SU-DHL-6 (cell line): ENCODE measurements around the gene PALLD.

Experiments used
- H2AFZ ChIP-seq: fragments of 200-600 bp; sonication (generic); 2 replicates; pipeline ENCODE4 v1.6.1; 2014; ENCODE audit warnings: low read depth, mild to moderate bottlenecking, moderate library complexity, mixed read lengths, antibody characterized with exemption, low read length; ENCODE audit not compliant: severe bottlenecking
- H3F3A ChIP-seq: fragments of 200-600 bp; shearing (Covaris generic); 2 replicates; pipeline ENCODE4 v1.6.0; 2016; ENCODE audit warnings: antibody characterized with exemption, mild to moderate bottlenecking; ENCODE audit not compliant: insufficient read depth
- H3K27ac ChIP-seq: fragments of 200-600 bp; sonication (generic); 2 replicates; pipeline ENCODE4 v1.5.1; 2016; ENCODE audit warnings: low read depth, mild to moderate bottlenecking, low read length, moderate library complexity, mixed read lengths
- H3K27me3 ChIP-seq: fragments of 200-600 bp; sonication (generic), shearing (Covaris generic); 2 replicates; pipeline ENCODE4 v1.6.0; 2014; ENCODE audit warnings: mild to moderate bottlenecking, low read length
- H3K36me3 ChIP-seq: fragments of 200-600 bp; sonication (generic); 2 replicates; pipeline ENCODE4 v1.6.1; 2014; ENCODE audit warnings: mild to moderate bottlenecking, low read length, mixed read lengths
- H3K4me2 ChIP-seq: fragments of 300-600, 200-600 bp; shearing (Covaris generic), sonication (generic); 2 replicates; pipeline ENCODE4 v1.6.0; 2014; ENCODE audit warnings: low read length, low read depth, mild to moderate bottlenecking; ENCODE audit not compliant: poor library complexity, severe bottlenecking
- H3K4me3 ChIP-seq: fragments of 200-600 bp; sonication (generic); 2 replicates; pipeline ENCODE4 v1.5.1; 2014; ENCODE audit warnings: antibody characterized with exemption, low read length, mild to moderate bottlenecking, mixed read lengths; ENCODE audit not compliant: insufficient read depth, poor library complexity, severe bottlenecking
- H3K79me2 ChIP-seq: fragments of 200-600 bp; sonication (generic); 2 replicates; pipeline ENCODE4 v1.6.1; 2014; ENCODE audit warnings: mild to moderate bottlenecking, low read length, moderate library complexity; ENCODE audit not compliant: insufficient read depth
- H3K9ac ChIP-seq: fragments of 200-600 bp; sonication (generic); 2 replicates; pipeline ENCODE4 v1.7.0; 2014; ENCODE audit warnings: mild to moderate bottlenecking, low read length
- H3K9me2 ChIP-seq: fragments of 200-600 bp; sonication (generic); replicated peaks from 2 replicates; pipeline ENCODE4 v1.6.1; 2014; ENCODE audit warnings: low read length; ENCODE audit not compliant: insufficient read depth
- H3K9me3 ChIP-seq: fragments of 200-600 bp; sonication (generic); 2 replicates; pipeline ENCODE4 v1.6.1; 2014; ENCODE audit warnings: low read length, mixed read lengths; ENCODE audit not compliant: insufficient read depth
- H4K20me1 ChIP-seq: fragments of 200-600 bp; sonication (generic); 2 replicates; pipeline ENCODE4 v1.6.1; 2014; ENCODE audit warnings: low read depth, mild to moderate bottlenecking, antibody characterized with exemption, low read length, moderate library complexity, mixed read lengths
- EZH2phosphoT487 ChIP-seq: fragments of 200-600 bp; sonication (generic), shearing (Covaris generic); conservative IDR thresholded peaks from 2 replicates; pipeline ENCODE4 v1.6.1; 2018; ENCODE audit warnings: mild to moderate bottlenecking, antibody characterized with exemption, low read length, moderate library complexity, mixed read lengths
- TF ChIP-seq, protein P1 (sequence below): fragments of 200-600 bp; sonication (generic); IDR thresholded peaks from one replicate; pipeline ENCODE4 v1.5.1; 2017; ENCODE audit warnings: antibody characterized with exemption, mild to moderate bottlenecking, low read length, moderate library complexity; ENCODE audit not compliant: insufficient read depth, poor library complexity, severe bottlenecking

Gene PALLD

DNA sequence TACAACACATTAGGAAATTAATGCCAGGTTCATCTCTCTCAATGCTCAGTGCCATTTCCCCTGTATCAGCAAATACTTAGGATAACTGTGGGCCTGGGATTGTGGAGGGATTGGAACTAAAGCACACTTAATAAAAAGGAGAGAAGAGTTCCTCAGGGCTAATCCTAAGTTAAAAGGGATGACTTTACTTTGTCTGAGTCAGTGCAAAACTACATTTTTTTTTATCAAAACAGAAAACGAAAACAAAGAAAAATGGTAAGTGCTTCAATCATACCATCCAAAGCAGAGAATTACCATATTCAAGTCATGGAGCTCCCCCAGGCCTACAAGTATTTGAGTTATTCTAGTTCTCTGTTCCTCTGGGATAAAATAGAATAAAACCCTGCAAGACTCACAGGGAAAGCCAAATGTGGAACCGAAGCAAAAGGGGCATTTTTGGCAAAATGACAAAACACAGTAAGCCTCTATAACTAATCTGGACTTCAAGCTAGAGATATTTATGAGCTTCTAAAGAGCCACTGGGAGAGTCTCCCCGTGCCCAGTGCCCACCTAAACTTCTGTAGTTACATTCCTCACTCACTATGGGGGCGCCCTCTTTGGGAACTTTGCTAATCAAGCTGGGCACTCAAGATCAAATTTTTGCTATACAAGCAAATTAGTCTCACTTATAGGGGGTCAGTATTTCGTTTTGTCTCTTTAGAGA, 53.4 kb downstream of the PALLD start:
- Histone ChIP-seq H3K4me2 (no peak overlapping the region), H3K9me3 (no peaks in the 10 kb centered on the region), H3K9me2 (no peaks in the 10 kb centered on the region), H3K79me2 (no peaks in the 10 kb centered on the region), H3K27ac (no peak overlapping the region), H3F3A (no peaks in the 10 kb centered on the region), H4K20me1 (no peaks in the 10 kb centered on the region), H3K36me3 (no peaks in the 10 kb centered on the region), H3K27me3 (no peaks in the 10 kb centered on the region), H3K4me3 (no peak overlapping the region), H2AFZ (no peak overlapping the region), H3K9ac (no peak overlapping the region)
- TF ChIP-seq, protein P1, sequence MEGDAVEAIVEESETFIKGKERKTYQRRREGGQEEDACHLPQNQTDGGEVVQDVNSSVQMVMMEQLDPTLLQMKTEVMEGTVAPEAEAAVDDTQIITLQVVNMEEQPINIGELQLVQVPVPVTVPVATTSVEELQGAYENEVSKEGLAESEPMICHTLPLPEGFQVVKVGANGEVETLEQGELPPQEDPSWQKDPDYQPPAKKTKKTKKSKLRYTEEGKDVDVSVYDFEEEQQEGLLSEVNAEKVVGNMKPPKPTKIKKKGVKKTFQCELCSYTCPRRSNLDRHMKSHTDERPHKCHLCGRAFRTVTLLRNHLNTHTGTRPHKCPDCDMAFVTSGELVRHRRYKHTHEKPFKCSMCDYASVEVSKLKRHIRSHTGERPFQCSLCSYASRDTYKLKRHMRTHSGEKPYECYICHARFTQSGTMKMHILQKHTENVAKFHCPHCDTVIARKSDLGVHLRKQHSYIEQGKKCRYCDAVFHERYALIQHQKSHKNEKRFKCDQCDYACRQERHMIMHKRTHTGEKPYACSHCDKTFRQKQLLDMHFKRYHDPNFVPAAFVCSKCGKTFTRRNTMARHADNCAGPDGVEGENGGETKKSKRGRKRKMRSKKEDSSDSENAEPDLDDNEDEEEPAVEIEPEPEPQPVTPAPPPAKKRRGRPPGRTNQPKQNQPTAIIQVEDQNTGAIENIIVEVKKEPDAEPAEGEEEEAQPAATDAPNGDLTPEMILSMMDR: no peak
- TF ChIP-seq EZH2phosphoT487: no peak

DNA sequence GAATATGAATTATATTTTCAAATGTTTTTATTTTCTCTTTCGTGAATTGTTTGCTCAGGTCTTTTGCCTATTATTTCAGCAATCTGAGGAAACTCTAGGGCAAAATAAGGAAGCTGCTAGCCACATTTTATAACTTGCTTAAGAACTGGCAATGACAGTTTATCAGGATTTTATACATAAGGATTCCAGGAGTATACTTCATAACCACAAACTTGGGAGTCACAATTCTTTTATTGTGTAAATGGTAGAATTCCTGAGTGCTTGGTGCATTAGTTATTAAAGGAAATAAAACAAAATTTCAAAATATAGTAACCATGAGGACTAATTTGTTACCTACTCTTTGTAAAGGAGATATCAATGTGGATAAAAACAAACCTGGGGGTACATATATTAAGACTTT, 54.4 kb downstream of the PALLD start:
- no peak for TF ChIP-seq EZH2phosphoT487
- TF ChIP-seq, protein P1: no peak
- Histone ChIP-seq H3K9me2 (no peaks in the 10 kb centered on the region), H3K27ac (no peak overlapping the region), H3K9me3 (no peaks in the 10 kb centered on the region), H3K4me2 (no peak overlapping the region), H3K4me3 (no peak overlapping the region), H3K27me3 (no peaks in the 10 kb centered on the region), H3K9ac (no peak overlapping the region), H3K79me2 (no peaks in the 10 kb centered on the region), H2AFZ (no peak overlapping the region), H3K36me3 (no peaks in the 10 kb centered on the region), H4K20me1 (no peaks in the 10 kb centered on the region), H3F3A (no peaks in the 10 kb centered on the region)

DNA sequence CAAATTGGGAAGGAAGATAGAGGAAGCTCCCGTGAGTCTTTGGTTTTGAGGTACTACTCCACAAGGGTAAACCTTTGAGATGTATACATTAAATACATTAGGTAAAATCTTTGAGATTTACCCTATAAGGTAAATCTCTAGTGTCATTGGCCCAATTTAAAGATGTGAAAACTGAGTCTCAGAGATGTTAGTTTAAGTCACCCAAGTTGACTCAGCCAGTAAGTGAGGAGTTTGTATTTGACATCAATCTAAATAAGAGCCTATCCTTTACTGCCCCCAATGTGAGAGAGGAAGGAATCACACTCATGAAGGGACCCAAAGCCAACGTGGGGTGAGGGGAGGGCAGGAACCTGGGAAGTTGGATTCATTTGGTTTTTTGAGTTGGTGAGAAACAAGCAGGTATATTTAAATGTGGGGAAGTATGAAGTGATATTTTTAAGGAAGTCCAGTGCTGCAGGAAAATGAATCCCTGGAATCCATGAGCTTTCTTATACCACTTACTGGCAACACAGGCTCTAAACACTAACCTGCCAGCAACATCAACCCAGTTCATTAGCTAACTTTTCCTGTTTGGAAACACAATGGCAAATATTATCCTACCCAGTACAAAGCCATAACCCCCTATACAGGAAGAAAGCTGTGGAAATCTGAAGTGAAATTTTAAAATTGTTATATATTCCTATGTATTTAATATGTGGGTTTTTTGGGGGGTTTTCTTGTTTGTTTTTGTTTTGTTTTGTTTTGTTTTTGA, 55.3 kb downstream of the PALLD start:
- H3K27ac ChIP-seq: no peak overlapping the region
- no peaks in the 10 kb centered on the region for H4K20me1 ChIP-seq
- H3K79me2 ChIP-seq: no peaks in the 10 kb centered on the region
- no peaks in the 10 kb centered on the region for H3F3A ChIP-seq
- H3K4me2 ChIP-seq: no peak overlapping the region
- H3K36me3 ChIP-seq: no peaks in the 10 kb centered on the region
- no peaks in the 10 kb centered on the region for H3K27me3 ChIP-seq
- no peak overlapping the region for H3K4me3 ChIP-seq
- no peak overlapping the region for H2AFZ ChIP-seq
- no peak overlapping the region for H3K9ac ChIP-seq
- H3K9me2 ChIP-seq: no peaks in the 10 kb centered on the region
- TF ChIP-seq, protein P1: no peak
- no peak for TF ChIP-seq EZH2phosphoT487
- no peaks in the 10 kb centered on the region for H3K9me3 ChIP-seq
